ENCODE data around the gene RPL28. TPM values are rescaled to one million over a fixed set of nuclear protein-coding genes. Genes with fewer than 3 reads are reported as not detected.

RPL28 gene
- total RNA-seq, 4 donors from 2014 or later: 116 to 394 (median 283) TPM

GRCh38 chr19:55365245-55365644 lies 20.5 kb upstream of the RPL28 start:
- no peak for DNase-seq
- Histone ChIP-seq H3K27ac (no peak overlapping the region), H3K4me3 (no peak overlapping the region), H3K4me1 (peaks cover 0 to 15% (median 6%) of the 10 kb centered on the region in 4 donors), H3K27me3 (peaks cover 0 to 20% of the 10 kb centered on the region in 2 donors), H3K9me3 (no peaks in the 10 kb centered on the region), H3K36me3 (no peaks in the 10 kb centered on the region)
- TF ChIP-seq CTCF (IDR thresholded peaks at IDR 0.05) (no peak), POLR2A (IDR thresholded peaks at IDR 0.05) (no peak)

- Histone ChIP-seq H3K27me3 (peaks cover 0 to 26% of the 10 kb centered on the region in 2 donors), H3K9me3 (no peaks in the 10 kb centered on the region), H3K4me1 (peaks cover 0 to 19% (median 6%) of the 10 kb centered on the region in 4 donors), H3K27ac (no peak overlapping the region), H3K36me3 (no peaks in the 10 kb centered on the region), H3K4me3 (no peak overlapping the region)
- no peak for DNase-seq
- no peak for TF ChIP-seq POLR2A (IDR thresholded peaks at IDR 0.05)
- TF ChIP-seq CTCF (IDR thresholded peaks at IDR 0.05): no peak
Measured at GRCh38 chr19:55365964-55366363, 19.8 kb upstream of the RPL28 start.

- TF ChIP-seq CTCF (IDR thresholded peaks at IDR 0.05): no peak
- no peak for TF ChIP-seq POLR2A (IDR thresholded peaks at IDR 0.05)
- Histone ChIP-seq H3K27me3 (peaks cover 0 to 26% of the 10 kb centered on the region in 2 donors), H3K27ac (no peak overlapping the region), H3K4me1 (peaks cover 0 to 19% (median 6%) of the 10 kb centered on the region in 4 donors), H3K36me3 (no peaks in the 10 kb centered on the region), H3K9me3 (no peaks in the 10 kb centered on the region), H3K4me3 (no peak overlapping the region)
- DNase-seq: no peak
Measured at GRCh38 chr19:55366790-55367189, 18.9 kb upstream of the RPL28 start.

GRCh38 chr19:55368106-55368505 lies 17.6 kb upstream of the RPL28 start:
- H3K9me3 ChIP-seq: no peaks in the 10 kb centered on the region
- H3K4me3 ChIP-seq: no peak overlapping the region
- peaks cover 0 to 38% of the 10 kb centered on the region in 2 donors for H3K27me3 ChIP-seq
- H3K4me1 ChIP-seq: peaks cover 0 to 19% (median 6%) of the 10 kb centered on the region in 4 donors
- no peak for TF ChIP-seq POLR2A (IDR thresholded peaks at IDR 0.05)
- no peak for TF ChIP-seq CTCF (IDR thresholded peaks at IDR 0.05)
- no peak for DNase-seq
- H3K27ac ChIP-seq: no peak overlapping the region
- no peaks in the 10 kb centered on the region for H3K36me3 ChIP-seq

- H3K27ac ChIP-seq: no peak overlapping the region
- no peaks in the 10 kb centered on the region for H3K36me3 ChIP-seq
Measured at GRCh38 chr19:55368701-55369563, 16.8 kb upstream of the RPL28 start.

More at GRCh38 chr19:55368701-55369563, 16.8 kb upstream of the RPL28 start:
- Histone ChIP-seq H3K4me1 (peaks cover 0 to 19% (median 6%) of the 10 kb centered on the region in 4 donors), H3K27me3 (peaks cover 0 to 41% of the 10 kb centered on the region in 2 donors), H3K9me3 (no peaks in the 10 kb centered on the region), H3K4me3 (peak overlapping the region in 3 of 4 donors; percentile 36 to 44 (median 42))
- DNase-seq: no peak
- no peak for TF ChIP-seq POLR2A (IDR thresholded peaks at IDR 0.05)
- TF ChIP-seq CTCF (IDR thresholded peaks at IDR 0.05): no peak
